ENCODE measurements around the gene KCNH4. TPM values are rescaled to one million over a fixed set of nuclear protein-coding genes. Genes with fewer than 3 reads are reported as not detected.
A peak's percentile ranks its signal among the peaks of the same experiment; 100 is the strongest.

KCNH4 gene
- total RNA-seq, 1 donor from 2014 or later: 0.25 TPM

- H3K27ac Mint-ChIP-seq: no peak overlapping the region
- no peak for TF ChIP-seq CTCF (IDR thresholded peaks at IDR 0.05; ENCODE audit: unreplicated experiment)
- H3K4me3 Mint-ChIP-seq: no peak overlapping the region
- DNase-seq (ENCODE audit: low spot score in 2 of 2, unreplicated experiment in 2 of 2): no peak
- H3K9me3 Mint-ChIP-seq: no peaks in the 10 kb centered on the region
- H3K36me3 Mint-ChIP-seq: peaks cover 32% of the 10 kb centered on the region
- H3K4me1 Mint-ChIP-seq: peaks cover under 1% of the 10 kb centered on the region
- no peaks in the 10 kb centered on the region for H3K27me3 Mint-ChIP-seq (ENCODE audit: low read depth)
Measured at GRCh38 chr17:42199416-42200011, 18.6 kb upstream of the KCNH4 start.

- no peaks in the 10 kb centered on the region for H3K27me3 Mint-ChIP-seq (ENCODE audit: low read depth)
- H3K9me3 Mint-ChIP-seq: no peaks in the 10 kb centered on the region
- no peak overlapping the region for H3K4me3 Mint-ChIP-seq
- no peak for DNase-seq (ENCODE audit: low spot score in 2 of 2, unreplicated experiment in 2 of 2)
- peaks cover 5% of the 10 kb centered on the region for H3K4me1 Mint-ChIP-seq
- no peak for TF ChIP-seq CTCF (IDR thresholded peaks at IDR 0.05; ENCODE audit: unreplicated experiment)
- peaks cover 27% of the 10 kb centered on the region for H3K36me3 Mint-ChIP-seq
- no peak overlapping the region for H3K27ac Mint-ChIP-seq
Measured at GRCh38 chr17:42198897-42199296, 18.0 kb upstream of the KCNH4 start.

- no peak for TF ChIP-seq CTCF (IDR thresholded peaks at IDR 0.05; ENCODE audit: unreplicated experiment)
- H3K9me3 Mint-ChIP-seq: no peaks in the 10 kb centered on the region
- H3K4me1 Mint-ChIP-seq: peaks cover 10% of the 10 kb centered on the region
- no peaks in the 10 kb centered on the region for H3K27me3 Mint-ChIP-seq (ENCODE audit: low read depth)
- H3K36me3 Mint-ChIP-seq: peaks cover 18% of the 10 kb centered on the region
- no peak overlapping the region for H3K27ac Mint-ChIP-seq
- no peak overlapping the region for H3K4me3 Mint-ChIP-seq
- DNase-seq (ENCODE audit: low spot score in 2 of 2, unreplicated experiment in 2 of 2): no peak
Measured at GRCh38 chr17:42197564-42198156, 16.7 kb upstream of the KCNH4 start.

GRCh38 chr17:42193969-42194899, 13.3 kb upstream of the KCNH4 start, which contains the start of gene GHDC:
GHDC (minus strand) TSS chr17:42194494; CDS start chr17:42193581, 913 bp downstream.
- no peak within 1 kb of the TSS for H3K27ac Mint-ChIP-seq
- H3K27me3 Mint-ChIP-seq (ENCODE audit: low read depth): no peaks in the 10 kb centered on the region
- peak within 1 kb of the TSS; percentile 80 for H3K4me3 Mint-ChIP-seq
- no peaks in the 10 kb centered on the region for H3K9me3 Mint-ChIP-seq
- no peaks in the 10 kb centered on the region for H3K36me3 Mint-ChIP-seq
- peaks cover 10% of the 10 kb centered on the region for H3K4me1 Mint-ChIP-seq
- no peak for DNase-seq (ENCODE audit: low spot score in 2 of 2, unreplicated experiment in 2 of 2)
- TF ChIP-seq CTCF (IDR thresholded peaks at IDR 0.05; ENCODE audit: unreplicated experiment): no peak

- no peaks in the 10 kb centered on the region for H3K36me3 Mint-ChIP-seq
- H3K4me1 Mint-ChIP-seq: peaks cover 10% of the 10 kb centered on the region
- no peak overlapping the region for H3K27ac Mint-ChIP-seq
- no peaks in the 10 kb centered on the region for H3K27me3 Mint-ChIP-seq (ENCODE audit: low read depth)
- no peaks in the 10 kb centered on the region for H3K9me3 Mint-ChIP-seq
- no peak for TF ChIP-seq CTCF (IDR thresholded peaks at IDR 0.05; ENCODE audit: unreplicated experiment)
- no peak for DNase-seq (ENCODE audit: low spot score in 2 of 2, unreplicated experiment in 2 of 2)
- peak overlapping the region; percentile 80 for H3K4me3 Mint-ChIP-seq
Measured at GRCh38 chr17:42193216-42193968, 12.4 kb upstream of the KCNH4 start.

Data from mesothelial cell of epicardium (in vitro differentiated cells).